ENCODE data around the gene GJE1. TPM values are rescaled to one million over a fixed set of nuclear protein-coding genes. Genes with fewer than 3 reads are reported as not detected.
A peak's percentile ranks its signal among the peaks of the same experiment; 100 is the strongest.
"Not testable (repeated sequence)": the region's sequence is repeated elsewhere in the genome, so short reads cannot be mapped to it uniquely, and the experiment has no call there.

The GJE1 gene
- total and polyA plus RNA-seq, 4 donors: not detected

GRCh38 chr6:142155895-142156757 lies 23.4 kb downstream of the GJE1 start:
- no peaks in the 10 kb centered on the region for H3K4me1 ChIP-seq (ENCODE audit: control insufficient read depth, insufficient read depth, low read length)
- no peak overlapping the region for H3K4me3 ChIP-seq (ENCODE audit: low read depth, low read length)
- no peaks in the 10 kb centered on the region for H3K27me3 ChIP-seq (ENCODE audit: control insufficient read depth, insufficient read depth, low read length)
- no peaks in the 10 kb centered on the region for H3K36me3 ChIP-seq (ENCODE audit: control insufficient read depth, insufficient read depth, low read length)
- H3K27ac ChIP-seq (ENCODE audit: low read depth, low read length): no peak overlapping the region
- no peaks in the 10 kb centered on the region for H3K9me3 ChIP-seq (ENCODE audit: control insufficient read depth, insufficient read depth, low read length)
- WGBS (ENCODE audit: insufficient coverage): 75% methylated on average over 2 of the region's 5 CpGs
- peak in 2 of 6 donors; percentile 45 to 65 for DNase-seq (ENCODE audit: low read depth in 4 of 6, low spot score in 6 of 6)

DNA sequence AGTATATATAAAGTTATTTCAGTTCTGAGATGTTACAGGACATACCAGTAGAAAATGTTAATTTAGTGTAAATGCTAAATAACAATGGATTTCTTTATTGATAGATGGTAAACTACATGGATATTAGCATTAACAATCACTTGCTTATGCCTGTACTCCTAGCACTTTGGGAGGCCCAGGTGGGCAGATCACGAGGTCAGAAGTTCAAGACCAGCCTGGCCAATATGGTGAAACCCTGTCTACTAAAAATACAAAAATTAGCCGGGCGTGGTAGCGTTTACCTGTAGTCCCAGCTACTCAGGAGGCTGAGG lies 24.0 kb downstream of the GJE1 start:
- not testable (repeated sequence) for H3K27me3 ChIP-seq (ENCODE audit: control insufficient read depth, insufficient read depth, low read length); DNase-seq (ENCODE audit: low read depth in 4 of 6, low spot score in 6 of 6); H3K4me1 ChIP-seq (ENCODE audit: control insufficient read depth, insufficient read depth, low read length); H3K4me3 ChIP-seq (ENCODE audit: low read depth, low read length); H3K9me3 ChIP-seq (ENCODE audit: control insufficient read depth, insufficient read depth, low read length); H3K36me3 ChIP-seq (ENCODE audit: control insufficient read depth, insufficient read depth, low read length); H3K27ac ChIP-seq (ENCODE audit: low read depth, low read length)
- WGBS (ENCODE audit: insufficient coverage): 94% methylated on average over 4 of the region's 4 CpGs

DNA sequence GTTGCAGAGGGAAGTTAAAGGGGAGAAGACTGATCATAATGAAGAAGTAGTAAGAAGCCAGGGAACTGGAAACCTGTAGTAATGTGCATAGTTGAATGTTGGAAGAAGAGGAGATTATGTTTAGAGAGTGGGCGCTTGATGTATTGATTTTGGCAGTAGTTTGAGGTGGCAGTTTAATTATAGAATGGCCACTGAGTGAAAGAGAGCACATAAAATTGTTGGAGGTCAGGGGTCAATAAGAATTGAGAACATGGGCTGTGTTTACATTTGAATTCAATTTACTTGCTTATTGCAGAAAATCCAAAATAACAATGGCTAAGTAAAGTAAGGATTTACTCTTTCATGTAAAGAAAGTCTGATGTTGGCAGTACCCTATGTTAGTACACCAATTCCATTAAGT lies 30.1 kb downstream of the GJE1 start:
- no peak for DNase-seq (ENCODE audit: low read depth in 4 of 6, low spot score in 6 of 6)

DNA sequence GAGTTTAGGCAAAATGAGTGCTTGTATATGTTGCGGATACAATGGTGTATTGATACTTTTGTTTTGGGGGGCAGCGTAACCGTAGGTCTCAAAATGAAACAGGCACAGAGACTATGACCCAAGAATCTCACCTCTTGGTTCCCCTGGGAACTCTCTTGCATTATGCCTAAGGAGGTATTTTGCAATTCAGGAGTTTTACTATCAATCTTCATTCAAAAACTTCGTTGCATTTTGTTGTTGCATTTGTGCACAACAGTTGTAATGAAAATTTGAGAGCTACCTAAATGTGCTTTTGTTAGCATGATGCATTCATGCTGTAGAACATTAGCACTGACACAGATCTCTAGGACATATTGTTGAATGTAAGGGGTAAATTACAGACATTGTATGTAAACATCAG lies 32.5 kb downstream of the GJE1 start:
- H3K36me3 ChIP-seq (ENCODE audit: control insufficient read depth, insufficient read depth, low read length): peaks cover 3% of the 10 kb centered on the region
- no peak overlapping the region for H3K27ac ChIP-seq (ENCODE audit: low read depth, low read length)
- DNase-seq (ENCODE audit: low read depth in 4 of 6, low spot score in 6 of 6): no peak
- H3K9me3 ChIP-seq (ENCODE audit: control insufficient read depth, insufficient read depth, low read length): no peaks in the 10 kb centered on the region
- no peaks in the 10 kb centered on the region for H3K27me3 ChIP-seq (ENCODE audit: control insufficient read depth, insufficient read depth, low read length)
- no peak overlapping the region for H3K4me3 ChIP-seq (ENCODE audit: low read depth, low read length)
- no peaks in the 10 kb centered on the region for H3K4me1 ChIP-seq (ENCODE audit: control insufficient read depth, insufficient read depth, low read length)
- WGBS (ENCODE audit: insufficient coverage): 100% methylated on average over 1 of the region's 4 CpGs

More for the DNA sequence above, 30.1 kb downstream of the GJE1 start:
- Histone ChIP-seq H3K9me3 (ENCODE audit: control insufficient read depth, insufficient read depth, low read length) (no peaks in the 10 kb centered on the region), H3K4me1 (ENCODE audit: control insufficient read depth, insufficient read depth, low read length) (no peaks in the 10 kb centered on the region), H3K36me3 (ENCODE audit: control insufficient read depth, insufficient read depth, low read length) (peaks cover 3% of the 10 kb centered on the region), H3K4me3 (ENCODE audit: low read depth, low read length) (no peak overlapping the region), H3K27ac (ENCODE audit: low read depth, low read length) (no peak overlapping the region), H3K27me3 (ENCODE audit: control insufficient read depth, insufficient read depth, low read length) (no peaks in the 10 kb centered on the region)
- 100% methylated on average over 1 of the region's 1 CpG for WGBS (ENCODE audit: insufficient coverage)

DNA sequence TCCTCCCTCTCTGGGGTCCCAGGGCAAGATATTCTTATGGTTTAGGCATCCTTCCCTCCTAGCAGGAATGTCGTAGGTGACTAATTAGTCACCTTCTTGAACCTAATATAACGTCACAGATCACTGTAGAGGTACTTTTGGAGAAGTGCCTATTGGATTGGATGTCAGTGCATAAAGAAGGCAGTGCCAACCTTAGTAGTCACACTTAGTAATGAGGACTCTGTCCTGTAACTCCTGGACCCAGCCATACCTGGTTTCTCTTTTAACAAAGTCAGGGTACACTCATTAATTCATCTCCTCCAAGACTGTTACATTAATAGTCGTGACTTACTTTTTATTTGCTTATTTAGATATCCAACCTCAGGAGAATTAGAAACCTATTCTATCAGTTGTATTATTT lies 34.3 kb downstream of the GJE1 start:
- no peaks in the 10 kb centered on the region for H3K9me3 ChIP-seq (ENCODE audit: control insufficient read depth, insufficient read depth, low read length)
- no peaks in the 10 kb centered on the region for H3K27me3 ChIP-seq (ENCODE audit: control insufficient read depth, insufficient read depth, low read length)
- H3K27ac ChIP-seq (ENCODE audit: low read depth, low read length): no peak overlapping the region
- H3K36me3 ChIP-seq (ENCODE audit: control insufficient read depth, insufficient read depth, low read length): peaks cover 7% of the 10 kb centered on the region
- no peak overlapping the region for H3K4me3 ChIP-seq (ENCODE audit: low read depth, low read length)
- H3K4me1 ChIP-seq (ENCODE audit: control insufficient read depth, insufficient read depth, low read length): no peaks in the 10 kb centered on the region
- DNase-seq (ENCODE audit: low read depth in 4 of 6, low spot score in 6 of 6): no peak
- 100% methylated on average over 1 of the region's 3 CpGs for WGBS (ENCODE audit: insufficient coverage)

DNA sequence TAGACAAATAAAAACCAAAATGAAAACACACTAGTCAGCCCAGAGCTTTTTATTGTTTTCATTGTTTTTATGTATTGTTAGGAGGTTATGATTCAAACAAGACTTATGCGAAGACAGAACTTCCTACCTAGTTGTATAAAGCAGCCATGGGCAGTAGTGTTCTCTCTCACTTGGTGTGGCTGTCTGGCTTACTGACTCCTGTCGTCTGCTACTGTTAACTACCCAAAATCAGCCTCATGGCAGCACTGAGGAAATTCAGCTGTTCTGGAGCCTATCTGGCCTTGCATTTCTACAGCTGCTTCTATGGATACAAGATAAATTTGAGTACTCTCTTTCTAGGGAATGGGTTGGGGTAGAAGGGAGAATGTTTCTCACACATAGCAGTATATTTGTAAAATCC lies 34.8 kb downstream of the GJE1 start:
- no peak overlapping the region for H3K27ac ChIP-seq (ENCODE audit: low read depth, low read length)
- H3K9me3 ChIP-seq (ENCODE audit: control insufficient read depth, insufficient read depth, low read length): no peaks in the 10 kb centered on the region
- DNase-seq (ENCODE audit: low read depth in 4 of 6, low spot score in 6 of 6): no peak
- no peak overlapping the region for H3K4me3 ChIP-seq (ENCODE audit: low read depth, low read length)
- H3K36me3 ChIP-seq (ENCODE audit: control insufficient read depth, insufficient read depth, low read length): peaks cover 7% of the 10 kb centered on the region
- H3K27me3 ChIP-seq (ENCODE audit: control insufficient read depth, insufficient read depth, low read length): no peaks in the 10 kb centered on the region
- H3K4me1 ChIP-seq (ENCODE audit: control insufficient read depth, insufficient read depth, low read length): no peaks in the 10 kb centered on the region
- no CpG with 5 or more reads among the region's 2 CpGs for WGBS (ENCODE audit: insufficient coverage)

DNA sequence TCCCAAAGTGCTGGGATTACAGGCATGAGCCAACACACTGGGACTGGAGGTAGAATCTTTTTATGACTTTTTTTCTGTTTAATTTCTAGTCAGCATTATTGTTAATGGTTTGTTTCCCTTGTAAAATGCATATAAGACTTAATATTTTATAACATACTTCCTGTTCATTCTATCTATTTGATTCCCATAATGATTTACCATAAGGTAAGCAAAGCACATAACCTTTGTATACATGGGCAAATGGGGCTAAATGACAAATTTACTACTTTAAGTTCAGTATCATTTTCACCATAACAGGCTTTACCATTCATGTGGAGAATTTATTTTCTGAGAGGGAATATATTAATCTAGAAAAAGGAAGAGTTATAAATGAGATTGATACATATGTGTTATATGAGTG lies 38.6 kb downstream of the GJE1 start:
- DNase-seq (ENCODE audit: low read depth in 4 of 6, low spot score in 6 of 6): no peak
- H3K27me3 ChIP-seq (ENCODE audit: control insufficient read depth, insufficient read depth, low read length): no peaks in the 10 kb centered on the region
- no peaks in the 10 kb centered on the region for H3K9me3 ChIP-seq (ENCODE audit: control insufficient read depth, insufficient read depth, low read length)
- H3K4me1 ChIP-seq (ENCODE audit: control insufficient read depth, insufficient read depth, low read length): no peaks in the 10 kb centered on the region
- H3K27ac ChIP-seq (ENCODE audit: low read depth, low read length): no peak overlapping the region
- H3K36me3 ChIP-seq (ENCODE audit: control insufficient read depth, insufficient read depth, low read length): peaks cover 12% of the 10 kb centered on the region
- no peak overlapping the region for H3K4me3 ChIP-seq (ENCODE audit: low read depth, low read length)

GRCh38 chr6:142172758-142173157 lies 40.0 kb downstream of the GJE1 start:
- no peak for DNase-seq (ENCODE audit: low read depth in 4 of 6, low spot score in 6 of 6)
- Histone ChIP-seq H3K4me3 (ENCODE audit: low read depth, low read length) (no peak overlapping the region), H3K27ac (ENCODE audit: low read depth, low read length) (no peak overlapping the region), H3K27me3 (ENCODE audit: control insufficient read depth, insufficient read depth, low read length) (no peaks in the 10 kb centered on the region), H3K4me1 (ENCODE audit: control insufficient read depth, insufficient read depth, low read length) (no peaks in the 10 kb centered on the region), H3K9me3 (ENCODE audit: control insufficient read depth, insufficient read depth, low read length) (no peaks in the 10 kb centered on the region), H3K36me3 (ENCODE audit: control insufficient read depth, insufficient read depth, low read length) (peaks cover 9% of the 10 kb centered on the region)

- 100% methylated on average over 1 of the region's 3 CpGs for WGBS (ENCODE audit: insufficient coverage)
- DNase-seq (ENCODE audit: low read depth in 4 of 6, low spot score in 6 of 6): no peak
- peaks cover 6% of the 10 kb centered on the region for H3K9me3 ChIP-seq (ENCODE audit: control insufficient read depth, insufficient read depth, low read length)
- H3K4me1 ChIP-seq (ENCODE audit: control insufficient read depth, insufficient read depth, low read length): no peaks in the 10 kb centered on the region
- H3K36me3 ChIP-seq (ENCODE audit: control insufficient read depth, insufficient read depth, low read length): peaks cover 9% of the 10 kb centered on the region
- H3K27me3 ChIP-seq (ENCODE audit: control insufficient read depth, insufficient read depth, low read length): no peaks in the 10 kb centered on the region
- H3K4me3 ChIP-seq (ENCODE audit: low read depth, low read length): no peak overlapping the region
- H3K27ac ChIP-seq (ENCODE audit: low read depth, low read length): no peak overlapping the region
Measured at GRCh38 chr6:142173980-142174379, 41.3 kb downstream of the GJE1 start.

DNA sequence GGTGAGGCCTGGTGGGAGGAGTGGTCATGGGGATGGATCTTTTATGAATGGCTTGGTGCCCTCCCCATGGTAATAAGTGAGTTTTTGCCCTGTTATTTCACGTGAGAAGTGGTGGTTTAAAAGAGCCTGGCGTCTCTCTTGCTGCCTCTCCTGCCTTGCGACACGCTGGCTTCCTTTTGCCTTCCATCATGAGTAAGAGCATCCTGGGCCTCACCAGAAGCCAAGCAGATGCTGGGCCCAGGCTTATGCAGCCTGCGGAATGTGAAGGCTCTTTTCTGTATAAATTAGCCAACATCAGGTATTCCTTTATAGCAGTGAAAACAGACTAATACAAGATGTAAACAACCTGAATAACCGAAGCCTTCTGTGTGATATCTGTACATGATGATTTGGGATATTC lies 42.0 kb downstream of the GJE1 start:
- DNase-seq (ENCODE audit: low read depth in 4 of 6, low spot score in 6 of 6): no peak
- 98% methylated on average over 4 of the region's 6 CpGs for WGBS (ENCODE audit: insufficient coverage)
- Histone ChIP-seq H3K27ac (ENCODE audit: low read depth, low read length) (no peak overlapping the region), H3K36me3 (ENCODE audit: control insufficient read depth, insufficient read depth, low read length) (peaks cover 9% of the 10 kb centered on the region), H3K4me3 (ENCODE audit: low read depth, low read length) (no peak overlapping the region), H3K9me3 (ENCODE audit: control insufficient read depth, insufficient read depth, low read length) (peaks cover 6% of the 10 kb centered on the region), H3K27me3 (ENCODE audit: control insufficient read depth, insufficient read depth, low read length) (no peaks in the 10 kb centered on the region), H3K4me1 (ENCODE audit: control insufficient read depth, insufficient read depth, low read length) (no peaks in the 10 kb centered on the region)

All from spinal cord (tissue), 10 donors.